Endothelial cell of umbilical vein (primary cell): ENCODE results near the gene MRTFA. TPM values are rescaled to one million over a fixed set of nuclear protein-coding genes. Genes with fewer than 3 reads are reported as not detected.

Experiments
- BruUV-seq: library from RNA; stranded (reverse); fragments of 400-500 nt; replicated peaks from 2 replicates; lab custom pipeline; 2021; lab: Mats Ljungman, UMichigan
- CTCF ChIA-PET: fragments of 300-600, 350-600 bp; sonication (Branson Sonifier 250); formaldehyde crosslinking; loops from one replicate; lab custom pipeline; 2021; ENCODE audit warnings: antibody characterized with exemption, inconsistent platforms; lab: Charles Lee
- POLR2A ChIA-PET: fragments of 300-600, 350-600 bp; sonication (Branson Sonifier 250); formaldehyde crosslinking; loops from one replicate; lab custom pipeline; 2021; ENCODE audit warnings: antibody characterized with exemption, inconsistent platforms; lab: Charles Lee
- DNase-seq: peaks from one replicate; pipeline ENCODE4 v3.0.0-alpha.2; 2011; ENCODE audit warnings: low read depth, low spot score
- FAIRE-seq: peaks from 2 replicates; lab custom pipeline; 2011; peaks lifted over from hg19 to GRCh38; lab: Jason Lieb, UNC
- H2AFZ ChIP-seq: 2 replicates; pipeline ENCODE4 v1.6.0; 2012; ENCODE audit warnings: low read depth, low read length, control low read depth, inconsistent platforms
- H3K27ac ChIP-seq: 2 replicates; pipeline ENCODE4 v1.5.1; 2011; ENCODE audit warnings: low read depth, mild to moderate bottlenecking, control low read depth, low read length, moderate library complexity; ENCODE audit not compliant: insufficient read depth
- H3K27me3 ChIP-seq, 2 experiments: 2 replicates each; pipeline versions ENCODE4 v1.6.0 to v1.6.1; 2011; ENCODE audit warnings: low read length in 2 of 2, mixed read lengths in 1 of 2; ENCODE audit not compliant: control insufficient read depth in 2 of 2, insufficient read depth in 2 of 2
- H3K36me3 ChIP-seq, 2 experiments: 2 replicates in 1 of 2; 3 replicates in 1 of 2; pipeline ENCODE4 v1.5.1; 2011; ENCODE audit warnings: low read length in 2 of 2, mild to moderate bottlenecking in 1 of 2, moderate library complexity in 1 of 2; ENCODE audit not compliant: control insufficient read depth in 2 of 2, insufficient read depth in 2 of 2; ENCODE audit errors: extremely low read depth in 1 of 2
- H3K4me1 ChIP-seq: 3 replicates; pipeline ENCODE4 v1.5.1; 2011; ENCODE audit warnings: mild to moderate bottlenecking, low read length; ENCODE audit not compliant: control insufficient read depth, insufficient read depth; ENCODE audit errors: extremely low read depth
- H3K4me2 ChIP-seq: 2 replicates; pipeline ENCODE4 v1.6.1; 2011; ENCODE audit warnings: low read length, control low read depth, mixed read lengths; ENCODE audit not compliant: insufficient read depth
- H3K4me3 ChIP-seq, 3 experiments: fragments of 200-600 bp in 1 of 3; sonication (generic), shearing (Covaris generic) in 1 of 3; replicated peaks in 1 of 3; 2 replicates each; pipeline ENCODE4 v1.5.1; 2011 to 2016; ENCODE audit warnings: control low read depth in 3 of 3, low read length in 3 of 3, mild to moderate bottlenecking in 2 of 3, inconsistent platforms in 1 of 3, low read depth in 1 of 3, moderate library complexity in 1 of 3; ENCODE audit not compliant: insufficient read depth in 1 of 3
- H3K79me2 ChIP-seq: 2 replicates; pipeline ENCODE4 v1.6.0; 2012; ENCODE audit warnings: low read length, inconsistent platforms; ENCODE audit not compliant: control insufficient read depth, insufficient read depth
- H3K9ac ChIP-seq: replicated peaks from 2 replicates; pipeline ENCODE3; 2011; ENCODE audit warnings: low read length, control low read depth; ENCODE audit not compliant: insufficient read depth; ENCODE audit errors: extremely low read depth
- H3K9me1 ChIP-seq: replicated peaks from 3 replicates; pipeline ENCODE4 v1.6.0; 2011; ENCODE audit warnings: mild to moderate bottlenecking, low read length; ENCODE audit not compliant: control insufficient read depth, insufficient read depth; ENCODE audit errors: extremely low read depth
- H3K9me3 ChIP-seq: replicated peaks from 2 replicates; pipeline ENCODE4 v1.5.1; 2012; ENCODE audit warnings: low read length, inconsistent platforms; ENCODE audit not compliant: control insufficient read depth, insufficient read depth
- H4K20me1 ChIP-seq: replicated peaks from 2 replicates; pipeline ENCODE3; 2011; ENCODE audit warnings: mild to moderate bottlenecking, low read length; ENCODE audit not compliant: control insufficient read depth, insufficient read depth; ENCODE audit errors: extremely low read depth
- CTCF ChIP-seq, 2 donors: IDR thresholded peaks; 1 replicate in 1 of 2; 2 replicates in 1 of 2; pipeline ENCODE4 v1.5.1; 2011; ENCODE audit warnings: low read length in 2 of 2, mild to moderate bottlenecking in 2 of 2, moderate library complexity in 2 of 2, control low read depth in 1 of 2, inconsistent platforms in 1 of 2, low read depth in 1 of 2; ENCODE audit not compliant: insufficient read depth in 1 of 2; ENCODE audit errors: extremely low read depth in 1 of 2
- EZH2 ChIP-seq: IDR thresholded peaks from 2 replicates; pipeline ENCODE4 v1.6.1; 2012; ENCODE audit warnings: borderline replicate concordance, low read depth, mild to moderate bottlenecking, moderate library complexity, low read length, inconsistent platforms; ENCODE audit not compliant: severe bottlenecking
- FOS ChIP-seq: IDR thresholded peaks from 2 replicates; pipeline ENCODE4 v1.6.1; 2011; ENCODE audit warnings: mild to moderate bottlenecking, low read length, moderate library complexity, borderline replicate concordance; ENCODE audit not compliant: insufficient read depth
- GATA2 ChIP-seq: IDR thresholded peaks from 2 replicates; pipeline ENCODE4 v1.7.0; 2011; ENCODE audit warnings: low read depth, mild to moderate bottlenecking, moderate library complexity, mixed read lengths, low read length; ENCODE audit not compliant: insufficient read length, insufficient read depth
- JUN ChIP-seq: IDR thresholded peaks from 2 replicates; pipeline ENCODE4 v1.6.1; 2011; ENCODE audit warnings: borderline replicate concordance, low read depth; ENCODE audit not compliant: insufficient read length, insufficient read depth
- MAX ChIP-seq: IDR thresholded peaks from 2 replicates; pipeline ENCODE4 v1.6.1; 2011; ENCODE audit not compliant: insufficient read depth, insufficient read length
- MYC ChIP-seq: IDR thresholded peaks from one replicate; pipeline ENCODE4 v1.6.1; 2011; ENCODE audit warnings: mild to moderate bottlenecking, low read depth, low read length
- POLR2A ChIP-seq: IDR thresholded peaks from 2 replicates; pipeline ENCODE4 v1.6.1; 2012; ENCODE audit warnings: low read depth, mild to moderate bottlenecking, control low read depth, low read length
- POLR2AphosphoS5 ChIP-seq: IDR thresholded peaks from 2 replicates; pipeline ENCODE4 v1.6.1; 2012; ENCODE audit warnings: low read depth, mild to moderate bottlenecking, control low read depth, low read length, moderate library complexity; ENCODE audit not compliant: insufficient read depth
- dilution Hi-C: fragments of 300-500 bp; cut with MboI; formaldehyde crosslinking; loops from one replicate; pipeline ENCODE4 v1.15.0; 2019; ENCODE audit warnings: low sequenced_read_pairs; ENCODE audit not compliant: extremely low pct_ligation_motif_present
- intact Hi-C: fragments of 100-400 bp; cut with micrococcal nuclease; formaldehyde crosslinking; loops from one replicate; pipeline ENCODE4 v1.10.0; 2022
- polyA plus RNA-seq, 4 experiments: library from polyadenylated mRNA; depleted of rRNA in 3 of 4; stranded (reverse) in 3 of 4; unstranded in 1 of 4; fragments of >200 nt; gene quantifications; 2 replicates each; pipeline versions ENCODE4 v1.2.1 to v1.2.3, GENCODE V29; 2011 to 2012; ENCODE audit warnings: missing spikeins in 1 of 4
- total RNA-seq: library from RNA; stranded (reverse); gene quantifications from 2 replicates; pipeline ENCODE4 v1.2.3, GENCODE V29; 2021

The MRTFA gene
- total and polyA plus RNA-seq, 2 donors (not counting 3 experiments of a cell fraction or from before 2014, with no cell fraction given), result 13.6 to 44.1 TPM

- CTCF ChIA-PET, result no interaction called here
- FAIRE-seq (no peak), DNase-seq (no peak)
- Histone ChIP-seq H3K4me3 (no peak overlapping the region), H3K4me2 (no peak overlapping the region), H3K27ac (no peak overlapping the region), H3K4me1 (no peaks in the 10 kb centered on the region), H3K79me2 (no peaks in the 10 kb centered on the region), H3K27me3 (no peaks in the 10 kb centered on the region), H2AFZ (no peak overlapping the region), H3K9me3 (no peaks in the 10 kb centered on the region), H4K20me1 (no peaks in the 10 kb centered on the region), H3K9ac (no peak overlapping the region), H3K36me3 (no peaks in the 10 kb centered on the region), H3K9me1 (no peaks in the 10 kb centered on the region)
- POLR2A ChIA-PET, result interaction anchor here (0.6 kb wide), 1 partner anchor 82 kb away, joined by 6 read pairs; no protein-coding TSS in a partner anchor
- TF ChIP-seq MAX (no peak), CTCF (IDR thresholded peaks at IDR 0.05; ENCODE audit: extremely low read depth in 1 of 2, insufficient read depth in 1 of 2, low read depth in 1 of 2, low read length in 2 of 2) (no peak), POLR2AphosphoS5 (no peak), GATA2 (no peak), POLR2A (no peak), EZH2 (no peak), JUN (no peak), MYC (no peak), FOS (no peak)
- dilution Hi-C loops, result no loop called here
- no TSS peak for BruUV-seq
- intact Hi-C loops, result no loop called here
Measured at GRCh38 chr22:40660730-40661129, 24.2 kb upstream of the MRTFA start.
